ENCODE measurements around the gene TAOK2.
A peak's percentile ranks its signal among the peaks of the same experiment; 100 is the strongest.
"Not testable (repeated sequence)": the region's sequence is repeated elsewhere in the genome, so short reads cannot be mapped to it uniquely, and the experiment has no call there.

TAOK2 gene

DNA sequence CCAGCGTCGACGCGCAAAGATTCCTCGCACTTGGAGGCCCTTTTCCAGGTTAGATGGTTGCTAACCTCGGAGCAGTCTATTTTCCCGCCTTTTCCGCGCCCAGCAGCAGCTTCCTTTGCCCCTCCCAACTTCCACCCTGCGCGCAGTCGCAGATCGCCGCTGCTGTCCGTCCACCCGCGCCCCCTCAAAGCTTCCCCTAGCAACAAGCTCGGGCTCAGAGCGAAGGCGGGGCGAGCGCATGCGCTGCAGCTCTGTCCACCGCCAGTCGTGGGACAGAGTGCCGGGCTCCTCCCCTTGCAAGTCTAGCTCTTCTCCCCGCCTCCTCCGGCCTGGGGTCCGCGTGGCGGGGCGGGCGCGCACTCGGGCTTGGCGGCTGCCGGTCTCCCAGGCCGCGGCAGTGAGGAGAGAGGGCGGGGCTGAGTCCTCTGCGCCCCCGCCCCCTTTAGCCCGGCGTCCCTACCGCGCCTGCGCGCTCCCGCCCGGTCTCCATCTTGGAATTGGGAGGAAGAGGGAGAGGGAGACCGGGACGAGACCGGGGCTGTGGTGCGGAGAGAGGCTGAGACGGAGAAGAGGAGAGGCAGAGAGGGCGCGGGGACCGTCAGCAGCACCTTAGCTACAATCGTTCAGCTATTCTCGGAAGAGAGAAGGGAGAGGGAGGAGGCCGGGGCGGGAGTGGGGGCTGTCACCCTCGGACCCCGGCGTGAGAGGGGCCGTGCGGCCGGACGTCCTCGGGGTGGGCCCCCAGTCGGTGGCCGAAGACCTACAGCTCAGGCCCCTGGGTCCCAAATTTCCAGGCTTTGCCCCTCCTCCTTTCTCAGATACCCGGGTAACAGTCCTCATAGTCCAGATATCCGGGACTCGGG is at the start of gene TAOK2:
Gene TAOK2, plus strand, starts transcription at position 485 of the 863 bp plus-strand sequence. CDS start 3,905 bp downstream, outside the sequence.
- peak; percentile 99 for DNase-seq

DNA sequence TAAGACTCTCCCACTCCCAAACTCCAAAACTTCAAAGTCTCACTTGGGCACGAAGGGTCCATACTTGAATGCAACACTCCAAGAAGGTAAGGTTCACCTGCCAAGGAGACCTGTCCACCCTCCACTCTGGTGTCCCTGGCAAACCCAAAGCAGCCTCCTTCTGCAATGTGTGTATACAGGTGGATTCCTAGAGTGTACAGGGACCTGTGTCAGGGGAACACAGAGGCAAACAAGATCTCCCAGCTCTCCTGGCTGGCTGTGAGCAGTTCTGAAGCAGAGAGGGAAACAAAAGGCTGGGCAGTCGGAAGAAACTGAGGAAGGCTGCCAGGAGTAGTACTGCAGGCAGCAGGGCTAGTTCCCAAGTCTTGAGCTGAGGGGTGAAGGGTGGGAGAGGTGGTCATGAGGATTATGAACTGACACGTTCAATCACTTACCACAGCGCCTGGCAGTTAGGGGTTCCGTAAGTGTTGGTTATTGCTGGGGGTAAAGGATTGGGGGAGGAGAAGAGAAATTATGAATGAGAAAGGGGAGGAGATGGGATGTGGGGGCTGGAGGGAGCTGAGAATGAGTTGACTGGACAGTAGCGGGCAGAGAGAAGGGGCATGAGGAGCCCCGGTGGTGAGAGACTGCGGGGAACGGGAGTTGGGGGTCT is 48.4 kb upstream of the TAOK2 start:
- no peak for DNase-seq

- peak; percentile 83 for DNase-seq
Measured at GRCh38 chr16:29925781-29926710, 47.6 kb upstream of the TAOK2 start, which contains the start of gene KCTD13. KCTD13 (minus strand) TSS chr16:29926226; CDS start chr16:29926033, 193 bp downstream.

- peak; percentile 24 for DNase-seq
Measured at GRCh38 chr16:29926711-29927052, 47.0 kb upstream of the TAOK2 start.

- DNase-seq = no peak
Measured at GRCh38 chr16:29927070-29927905, 46.4 kb upstream of the TAOK2 start.

GRCh38 chr16:29931750-29932149 is 41.9 kb upstream of the TAOK2 start:
- not testable (repeated sequence) for DNase-seq

DNA sequence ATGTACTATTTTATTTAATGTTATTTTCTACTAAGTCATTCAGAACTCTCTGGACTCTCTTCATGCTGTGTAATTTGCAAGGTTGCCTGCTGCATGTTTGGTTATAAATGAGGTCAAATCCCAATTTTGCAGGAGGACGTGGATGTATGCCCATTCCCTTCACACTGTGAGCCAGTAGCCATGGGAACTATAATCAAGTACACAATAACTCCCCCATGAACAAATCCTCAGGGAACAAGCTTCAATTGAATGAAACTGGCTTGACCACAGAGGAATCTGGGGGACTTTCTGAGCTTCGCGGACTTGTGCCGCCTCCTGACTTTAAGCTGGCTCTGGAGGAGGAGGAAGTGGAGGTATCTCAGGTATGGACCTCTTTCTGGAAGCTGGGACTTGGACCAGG is 33.0 kb upstream of the TAOK2 start:
- DNase-seq = no peak

DNA sequence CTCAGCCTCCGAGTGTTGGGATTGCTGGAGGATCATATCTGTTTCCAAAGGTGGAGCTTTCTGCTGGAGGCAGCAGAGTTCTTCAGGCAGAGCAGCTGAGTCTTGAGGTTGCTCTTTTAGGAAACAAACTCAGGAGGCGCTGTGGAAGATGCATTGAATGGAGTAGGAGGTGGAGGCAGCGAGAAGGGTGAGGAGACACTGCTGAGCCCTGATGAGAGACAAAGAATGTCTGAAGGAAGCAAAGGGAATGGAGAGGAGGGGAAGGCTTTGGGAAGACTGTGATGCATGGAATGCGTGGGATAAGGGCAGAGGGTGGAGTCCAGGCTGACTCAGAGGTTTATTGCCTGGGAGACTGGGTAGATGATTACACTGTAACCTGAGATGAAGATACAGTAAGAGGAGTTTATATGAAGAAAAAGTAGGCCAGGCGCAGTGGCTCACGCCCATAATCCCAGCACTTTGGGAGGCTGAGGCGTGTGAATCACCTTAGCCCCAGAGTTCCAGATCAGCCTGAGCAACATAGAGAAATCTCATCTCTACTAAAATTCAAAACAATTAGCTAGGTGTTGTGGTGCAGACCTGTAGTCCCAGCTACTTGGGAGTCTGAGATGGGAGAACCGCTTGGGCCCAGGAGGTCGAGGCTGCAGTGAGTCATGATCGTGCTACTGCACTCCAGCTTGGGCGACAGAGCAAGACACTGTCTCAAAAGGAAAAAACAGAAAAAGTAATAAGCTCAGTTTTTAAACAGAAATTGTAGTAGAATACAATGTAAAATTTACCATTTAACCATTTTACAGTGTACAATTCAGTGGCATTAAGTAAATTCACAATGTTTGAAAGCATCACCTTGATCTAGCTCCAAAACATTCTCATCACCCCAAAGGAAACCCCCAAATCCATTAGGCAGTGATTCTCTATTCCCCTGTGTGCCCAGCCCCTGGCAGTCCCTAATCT is 29.5 kb upstream of the TAOK2 start:
- peak; percentile 99 for DNase-seq

- DNase-seq = no peak
Measured at GRCh38 chr16:29947897-29948296, 25.8 kb upstream of the TAOK2 start.

- no peak for DNase-seq
Measured at GRCh38 chr16:29950806-29951461, 22.7 kb upstream of the TAOK2 start.

DNA sequence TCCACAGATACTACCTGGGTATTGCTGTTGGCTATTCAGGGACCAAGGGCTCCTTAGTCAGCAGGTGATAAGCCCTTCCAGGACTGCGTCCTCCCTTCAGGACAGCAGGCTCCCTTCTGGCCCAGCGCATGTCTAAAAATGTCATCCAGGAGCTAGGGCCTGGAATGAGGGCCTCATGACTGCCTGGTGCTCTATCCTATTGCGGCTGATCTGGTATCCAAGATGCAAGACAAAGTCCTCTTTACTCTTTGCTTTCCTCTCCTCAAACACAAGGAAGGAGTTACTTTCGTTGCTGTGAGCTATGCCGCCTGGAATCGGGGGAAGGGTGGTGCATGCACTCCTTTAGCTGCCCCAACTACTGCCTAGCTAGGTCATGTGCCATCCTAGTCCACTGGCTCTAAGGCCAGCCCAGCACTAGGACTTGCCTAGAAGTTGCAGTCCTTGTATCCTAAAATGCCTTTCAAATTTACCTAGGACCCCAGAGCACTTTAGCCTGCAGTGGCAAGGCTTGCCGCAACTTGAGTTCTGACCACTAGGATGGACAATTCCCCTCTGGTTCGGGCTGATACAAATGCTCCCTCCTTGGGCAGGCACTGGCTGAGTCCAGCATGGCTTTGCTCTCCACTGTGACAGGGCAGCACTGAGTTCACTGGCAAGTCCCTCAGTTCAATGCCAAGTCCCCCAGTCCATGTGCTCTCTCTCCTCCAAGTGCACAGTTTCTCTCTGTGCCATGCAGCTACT is 21.9 kb upstream of the TAOK2 start:
- no peak for DNase-seq

DNA sequence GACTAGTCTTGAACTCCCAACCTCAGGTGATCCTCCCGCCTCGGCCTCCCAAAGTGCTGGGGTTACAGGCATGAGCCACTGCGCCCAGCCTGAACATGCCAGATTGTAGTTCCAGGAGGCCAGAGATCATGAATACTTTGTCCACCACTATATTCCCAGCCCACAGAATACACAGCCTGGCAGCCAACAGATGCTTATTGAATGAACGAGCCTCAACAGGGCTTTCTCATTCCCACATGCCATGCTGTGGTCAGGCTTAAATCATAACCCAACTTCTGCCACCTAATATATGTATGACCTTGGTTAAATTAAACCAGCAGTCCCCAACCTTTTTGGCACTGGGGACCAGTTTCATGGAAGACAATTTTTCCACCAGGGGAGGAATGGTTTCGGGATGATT is 14.9 kb upstream of the TAOK2 start:
- DNase-seq = no peak

DNA sequence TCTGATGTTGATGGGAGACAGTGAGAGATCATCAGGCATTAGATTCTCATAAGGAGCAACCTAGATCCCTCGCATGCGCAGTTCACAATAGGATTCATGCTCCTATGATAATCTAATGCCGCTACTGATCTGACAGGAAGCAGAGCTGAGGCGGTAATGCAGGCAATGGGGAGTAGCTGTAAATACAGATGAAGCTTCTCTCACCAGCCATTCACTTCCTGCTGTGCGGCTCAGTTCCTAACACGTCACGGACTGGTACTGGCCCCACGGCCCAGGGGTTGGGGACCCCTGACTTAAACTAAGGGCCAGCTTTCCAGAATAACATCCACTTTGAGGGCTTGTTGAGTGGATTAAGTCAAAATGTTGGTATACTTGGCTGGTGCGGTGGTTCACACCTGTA is 14.4 kb upstream of the TAOK2 start:
- no peak for DNase-seq

DNA sequence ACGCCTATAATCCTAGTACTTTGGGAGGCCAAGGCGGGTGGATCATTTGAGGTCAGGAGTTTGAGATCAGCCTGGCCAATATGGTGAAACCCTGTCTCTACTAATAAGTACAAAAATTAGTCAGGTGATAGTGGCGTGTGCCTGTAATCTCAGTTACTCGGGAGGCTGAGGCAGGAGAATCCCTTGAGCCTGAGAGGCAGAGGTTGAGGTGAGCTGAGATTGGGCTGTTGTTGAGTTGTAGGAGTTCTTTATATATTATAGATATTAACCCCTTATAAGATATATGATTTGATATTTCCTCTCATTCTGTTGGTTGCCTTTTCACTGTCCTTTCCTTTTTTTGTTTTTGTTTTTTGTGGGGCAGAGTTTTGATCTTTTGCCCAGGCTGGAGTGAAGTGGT is 13.8 kb upstream of the TAOK2 start:
- not testable (repeated sequence) for DNase-seq

GRCh38 chr16:29961127-29961478 is 12.6 kb upstream of the TAOK2 start:
- DNase-seq = no peak

DNA sequence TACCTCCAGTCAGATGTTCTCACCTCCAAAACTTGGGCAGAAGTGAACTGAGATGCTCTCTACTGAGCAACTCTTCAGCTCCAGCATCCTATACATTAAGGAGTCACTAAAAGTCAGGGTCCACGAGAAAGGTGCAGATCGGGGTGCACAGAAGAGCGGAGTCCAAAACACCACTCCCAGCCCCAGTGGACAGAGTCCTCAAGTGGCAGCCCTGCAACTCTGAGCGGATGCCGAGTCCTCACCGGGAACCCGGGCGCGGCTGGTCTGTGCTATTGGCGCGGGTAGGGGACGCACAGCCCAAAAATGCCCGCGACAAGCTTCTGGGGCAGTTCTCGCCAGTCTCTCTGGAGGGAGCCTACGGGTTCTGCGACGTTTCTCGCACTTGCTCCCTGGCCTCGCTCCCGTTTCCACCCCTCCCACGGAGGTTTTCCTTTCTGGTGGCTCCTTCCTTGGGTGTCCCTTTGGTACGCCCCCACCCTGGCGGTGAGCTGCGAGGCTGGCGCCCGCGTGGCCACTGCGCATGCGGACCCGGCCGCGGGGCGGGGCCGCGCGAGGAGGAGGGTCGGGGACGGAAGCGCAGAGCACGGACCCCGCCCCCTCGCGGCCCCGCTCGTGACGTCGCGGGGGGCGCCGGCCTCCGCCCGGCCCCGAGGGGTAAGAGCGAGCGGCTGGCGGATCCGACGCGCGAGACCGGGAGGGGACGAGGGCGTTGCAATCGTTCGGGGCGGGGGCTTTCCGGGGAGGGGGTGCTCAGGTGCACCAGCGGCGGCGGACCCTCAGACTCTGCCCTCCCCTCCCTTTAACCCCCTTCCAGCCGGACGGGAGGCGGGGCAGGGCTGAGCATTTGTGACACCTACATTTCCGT is 12.0 kb upstream of the TAOK2 start, which contains the start of gene TMEM219:
Gene TMEM219, plus strand, starts transcription at position 601 of the 865 bp plus-strand sequence. CDS start 1,065 bp downstream, outside the sequence.
- DNase-seq = peak; percentile 90

GRCh38 chr16:29962344-29962994 is 11.2 kb upstream of the TAOK2 start:
- no peak for DNase-seq

Measured in fibroblast of skin of right quadriceps (primary cell).